Activated naive CD8-positive, alpha-beta T cell treated with anti-CD3 and anti-CD28 coated beads, Interleukin-2, amount 10 ng/mL, durations not matched to agents 7 days and 5 days (primary cell): Measurements from ENCODE around the gene ATP12A. TPM values are rescaled to one million over a fixed set of nuclear protein-coding genes. Genes with fewer than 3 reads are reported as not detected.
A peak's percentile ranks its signal among the peaks of the same experiment; 100 is the strongest.

Experiments
- ATAC-seq: fragments of 150-1000 bp; cut with Tn5 transposase; one replicate; pipeline ENCODE4 v1.10.0; 2021; ENCODE audit warnings: low read depth, moderate library complexity
- POLR2A ChIA-PET: fragments of 350-600 bp; sonication (Branson Sonifier 250); formaldehyde crosslinking; loops from one replicate; lab custom pipeline; 2021; ENCODE audit warnings: antibody characterized with exemption; lab: Charles Lee
- DNase-seq: peaks from one replicate; pipeline ENCODE4 v3.0.0; 2021
- H3K27ac Mint-ChIP-seq: one replicate; pipeline ENCODE4 v1.8.0; 2022; ENCODE audit warnings: mild to moderate bottlenecking, mixed read lengths
- H3K27me3 Mint-ChIP-seq: one replicate; pipeline ENCODE4 v1.8.0; 2022; ENCODE audit warnings: mild to moderate bottlenecking, moderate library complexity, mixed read lengths
- H3K36me3 Mint-ChIP-seq: one replicate; pipeline ENCODE4 v1.8.0; 2021; ENCODE audit warnings: mild to moderate bottlenecking, mixed read lengths
- H3K4me1 Mint-ChIP-seq: one replicate; pipeline ENCODE4 v1.8.0; 2021; ENCODE audit warnings: mixed read lengths
- H3K4me3 Mint-ChIP-seq: one replicate; pipeline ENCODE4 v1.8.0; 2022; ENCODE audit warnings: mild to moderate bottlenecking, moderate library complexity, mixed read lengths
- H3K9me3 Mint-ChIP-seq: one replicate; pipeline ENCODE4 v1.8.0; 2021; ENCODE audit warnings: mixed read lengths
- total RNA-seq, 2 experiments: library from RNA; stranded (reverse); gene quantifications; one replicate each; pipeline ENCODE4 v1.2.3, GENCODE V29; 2021

ATP12A gene
- total RNA-seq, 2 experiments from 2014 or later = not detected

DNA sequence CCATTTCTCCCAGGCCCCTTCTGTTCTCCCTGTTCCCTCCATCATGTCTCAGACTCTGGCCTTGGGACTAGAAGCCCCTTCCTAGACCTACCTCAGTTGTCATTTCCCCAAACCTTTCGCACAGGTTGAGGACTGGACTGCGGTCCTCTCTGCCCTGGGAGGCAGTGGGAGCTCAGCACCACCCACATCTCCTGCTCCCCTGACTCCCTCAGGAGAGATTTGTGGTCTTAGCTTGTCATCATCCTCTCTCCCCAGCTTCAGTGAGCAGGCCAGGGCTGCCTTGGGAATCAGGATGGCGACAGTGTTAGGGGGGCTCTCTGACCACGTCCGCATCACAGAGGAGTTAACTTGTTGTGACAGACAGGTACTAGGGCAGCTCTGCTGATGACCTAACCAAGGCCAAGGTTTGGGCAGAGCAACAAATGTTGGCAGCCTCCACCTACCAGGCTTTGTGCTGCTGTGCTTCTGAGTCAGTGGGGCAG, 58.2 kb downstream of the ATP12A start:
- Mint-ChIP-seq H3K9me3 (no peaks in the 10 kb centered on the region), H3K4me3 (no peak overlapping the region), H3K4me1 (peaks cover 3% of the 10 kb centered on the region), H3K36me3 (no peaks in the 10 kb centered on the region), H3K27me3 (peaks cover 9% of the 10 kb centered on the region), H3K27ac (no peak overlapping the region)
- POLR2A ChIA-PET = no interaction called here
- DNase-seq = no peak
- ATAC-seq = no peak

DNA sequence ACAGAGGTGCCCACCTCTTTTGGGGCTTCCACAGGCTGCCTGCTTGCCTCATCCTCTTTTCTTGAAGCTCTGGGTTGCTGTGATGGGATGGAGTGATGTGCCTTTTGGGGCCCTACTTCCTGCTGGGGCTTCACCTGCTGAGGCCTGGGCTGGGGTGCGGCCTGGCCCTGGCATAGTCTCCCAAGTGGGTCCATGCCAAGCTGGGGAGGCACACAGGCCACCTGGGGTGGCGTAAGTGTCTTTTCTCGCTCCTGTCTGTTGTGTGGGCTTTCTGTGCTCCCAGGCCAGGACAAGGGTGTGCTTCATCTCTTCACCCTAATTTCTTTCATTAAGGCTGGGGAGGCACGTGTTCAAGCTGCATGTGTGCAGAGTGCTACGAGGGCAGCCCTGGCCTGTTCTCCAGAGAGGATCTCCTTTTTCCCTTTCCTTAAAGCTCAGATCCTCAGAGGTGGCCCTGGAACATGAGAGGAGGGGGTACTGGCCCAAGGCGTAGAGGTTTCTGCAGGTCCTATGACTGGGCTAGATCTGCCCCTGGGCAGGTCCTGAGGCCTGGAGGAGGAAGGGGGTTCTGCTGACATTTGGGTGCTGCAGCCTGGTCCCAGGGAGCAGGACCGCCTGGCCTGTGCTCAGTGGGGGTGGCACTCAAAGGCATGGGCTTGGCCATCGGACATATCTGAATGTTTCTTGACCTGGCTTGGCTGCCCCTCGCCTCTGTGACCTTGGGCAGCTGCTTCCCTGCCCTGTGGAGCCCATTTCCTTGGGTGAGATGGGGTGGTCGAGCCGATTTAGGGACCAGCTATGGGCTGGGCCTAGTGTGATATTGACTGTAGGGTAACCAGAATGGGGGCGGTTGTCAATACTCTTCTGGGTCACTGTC, 60.0 kb downstream of the ATP12A start:
- no peak for DNase-seq
- no peak overlapping the region for H3K27ac Mint-ChIP-seq
- no peaks in the 10 kb centered on the region for H3K9me3 Mint-ChIP-seq
- no peak for ATAC-seq
- H3K4me1 Mint-ChIP-seq = peaks cover 3% of the 10 kb centered on the region
- H3K27me3 Mint-ChIP-seq = peaks cover 22% of the 10 kb centered on the region
- POLR2A ChIA-PET = no interaction called here
- H3K36me3 Mint-ChIP-seq = no peaks in the 10 kb centered on the region
- no peak overlapping the region for H3K4me3 Mint-ChIP-seq

DNA sequence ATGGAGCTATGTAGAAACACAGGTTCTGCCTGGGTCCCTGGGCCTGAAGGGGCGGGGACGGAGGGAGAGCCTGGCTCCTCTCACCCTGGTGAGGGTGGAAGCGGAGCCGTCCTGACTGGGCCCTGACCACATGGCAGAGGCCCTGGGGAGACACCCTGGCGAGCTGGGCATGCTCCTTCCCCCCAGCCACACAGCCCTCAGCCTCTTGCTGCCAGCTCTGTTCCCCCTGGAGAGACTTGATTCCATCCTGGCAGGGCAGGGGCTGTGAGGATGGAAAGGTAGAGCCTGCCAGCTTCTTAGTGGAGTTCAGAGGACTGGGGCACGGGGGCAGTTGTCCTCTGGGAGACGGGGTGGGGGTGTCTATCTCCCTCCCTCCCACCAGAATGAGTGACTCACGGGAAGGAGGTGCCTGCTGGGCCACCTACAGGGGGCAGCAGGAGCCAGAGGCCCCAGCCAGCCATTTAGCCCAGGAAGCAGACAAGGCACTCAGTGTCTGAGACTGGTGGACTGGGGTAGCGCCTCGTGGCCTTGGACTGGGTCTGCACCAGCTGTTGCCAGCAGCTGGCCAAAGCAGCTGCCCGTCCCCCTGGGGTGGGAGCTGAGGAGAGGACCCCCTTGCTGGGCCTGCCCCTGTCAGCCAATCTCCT, 60.9 kb downstream of the ATP12A start:
- Mint-ChIP-seq H3K9me3 (no peaks in the 10 kb centered on the region), H3K27ac (no peak overlapping the region), H3K4me1 (peaks cover 5% of the 10 kb centered on the region), H3K36me3 (no peaks in the 10 kb centered on the region), H3K4me3 (no peak overlapping the region), H3K27me3 (peaks cover 24% of the 10 kb centered on the region)
- ATAC-seq = peak; percentile 40
- no peak for DNase-seq
- POLR2A ChIA-PET = no interaction called here

DNA sequence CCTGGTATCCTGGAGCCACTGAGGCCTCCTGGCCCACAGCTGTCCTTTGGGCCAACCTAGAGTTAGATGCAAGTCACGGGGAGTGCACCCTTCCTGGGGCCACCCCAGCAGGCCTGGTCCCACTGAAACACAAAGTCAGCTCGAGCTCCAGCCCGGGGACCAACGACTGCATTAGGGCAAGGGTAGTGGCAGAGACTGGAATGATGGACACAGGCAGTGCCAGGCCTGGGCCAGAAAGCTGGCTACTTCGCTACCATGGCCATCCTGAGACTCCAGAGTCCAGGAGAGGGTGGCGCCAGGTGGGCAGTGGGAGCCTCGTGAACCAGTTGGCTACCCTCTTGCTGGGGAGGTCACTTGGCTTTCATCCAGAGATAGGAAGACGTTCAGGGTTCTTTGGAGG, 61.6 kb downstream of the ATP12A start:
- Mint-ChIP-seq H3K4me1 (peaks cover 5% of the 10 kb centered on the region), H3K36me3 (no peaks in the 10 kb centered on the region), H3K9me3 (no peaks in the 10 kb centered on the region), H3K27me3 (peaks cover 28% of the 10 kb centered on the region), H3K4me3 (no peak overlapping the region), H3K27ac (no peak overlapping the region)
- DNase-seq (no peak), ATAC-seq (no peak)
- POLR2A ChIA-PET = no interaction called here

DNA sequence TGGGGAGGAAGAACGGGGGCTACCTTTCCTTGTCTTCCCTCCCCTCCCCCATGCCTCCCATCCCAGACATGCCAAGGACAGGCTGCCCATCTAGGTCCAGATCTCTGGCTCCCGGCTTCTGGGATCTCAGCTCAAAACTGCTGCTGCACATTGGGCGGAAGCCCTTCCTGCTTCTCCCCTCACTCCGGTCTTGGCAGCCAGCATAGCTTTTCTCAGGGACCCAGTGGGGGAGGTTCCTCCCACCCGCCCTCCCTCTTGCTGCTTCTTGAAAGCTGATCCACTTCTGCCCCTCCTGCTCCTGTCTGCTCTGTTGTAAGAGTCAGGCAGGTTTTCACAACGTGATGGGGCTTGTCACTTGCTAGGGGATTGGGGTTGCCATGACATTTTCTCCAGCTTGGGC, 62.1 kb downstream of the ATP12A start:
- Mint-ChIP-seq H3K36me3 (no peaks in the 10 kb centered on the region), H3K4me3 (no peak overlapping the region), H3K9me3 (no peaks in the 10 kb centered on the region), H3K27me3 (peaks cover 32% of the 10 kb centered on the region), H3K4me1 (peaks cover 7% of the 10 kb centered on the region), H3K27ac (no peak overlapping the region)
- DNase-seq = no peak
- ATAC-seq = no peak
- POLR2A ChIA-PET = no interaction called here

DNA sequence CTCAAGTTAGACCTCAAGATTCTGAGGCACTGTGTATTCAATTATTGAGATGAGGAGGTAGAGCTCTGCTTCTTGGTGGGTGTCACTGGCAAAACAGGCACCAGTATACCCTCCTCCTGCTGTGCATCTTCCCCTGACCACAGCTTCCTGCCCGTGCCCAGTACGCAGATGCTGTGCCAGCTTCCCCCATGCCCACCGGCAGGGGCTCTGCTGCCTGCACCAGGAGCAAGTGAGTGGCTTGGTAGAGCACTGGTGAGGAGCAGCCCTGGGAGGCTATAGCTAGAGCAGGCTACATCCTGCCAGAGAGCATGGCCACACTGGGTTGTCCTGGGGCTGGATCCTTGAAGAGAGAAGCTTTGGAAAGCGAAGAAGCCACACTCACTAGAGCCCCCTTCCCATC, 62.8 kb downstream of the ATP12A start:
- H3K27ac Mint-ChIP-seq = no peak overlapping the region
- H3K4me3 Mint-ChIP-seq = no peak overlapping the region
- no peaks in the 10 kb centered on the region for H3K9me3 Mint-ChIP-seq
- no peaks in the 10 kb centered on the region for H3K36me3 Mint-ChIP-seq
- peaks cover 9% of the 10 kb centered on the region for H3K4me1 Mint-ChIP-seq
- ATAC-seq (no peak), DNase-seq (no peak)
- peaks cover 38% of the 10 kb centered on the region for H3K27me3 Mint-ChIP-seq
- POLR2A ChIA-PET = no interaction called here

DNA sequence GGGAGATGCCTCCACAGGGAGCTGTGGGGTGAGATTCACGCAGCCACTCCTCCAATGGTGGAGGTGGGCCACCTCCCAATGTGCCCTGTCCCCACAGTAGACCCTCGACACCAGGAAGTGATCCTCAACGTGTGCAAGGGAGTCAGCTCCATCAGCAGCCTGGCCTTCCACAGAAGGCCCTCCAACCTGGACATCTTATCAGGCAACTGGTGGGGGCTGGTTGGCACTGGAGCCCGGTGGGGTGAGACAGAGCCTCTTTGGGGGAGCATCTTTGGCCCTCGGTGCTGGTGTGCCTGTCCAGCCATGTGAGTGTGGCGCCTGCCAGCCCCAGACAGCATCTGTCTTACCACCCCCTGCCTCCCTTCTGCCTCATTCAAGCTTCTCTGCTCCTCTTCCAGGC, 64.0 kb downstream of the ATP12A start:
- no peak for ATAC-seq
- Mint-ChIP-seq H3K27ac (no peak overlapping the region), H3K27me3 (peaks cover 50% of the 10 kb centered on the region), H3K9me3 (no peaks in the 10 kb centered on the region), H3K4me1 (peaks cover 14% of the 10 kb centered on the region), H3K36me3 (no peaks in the 10 kb centered on the region), H3K4me3 (no peak overlapping the region)
- POLR2A ChIA-PET = interaction anchor here (1.1 kb wide), 1 partner anchor 63 kb away, joined by 3 read pairs; no protein-coding TSS in a partner anchor
- DNase-seq = no peak

DNA sequence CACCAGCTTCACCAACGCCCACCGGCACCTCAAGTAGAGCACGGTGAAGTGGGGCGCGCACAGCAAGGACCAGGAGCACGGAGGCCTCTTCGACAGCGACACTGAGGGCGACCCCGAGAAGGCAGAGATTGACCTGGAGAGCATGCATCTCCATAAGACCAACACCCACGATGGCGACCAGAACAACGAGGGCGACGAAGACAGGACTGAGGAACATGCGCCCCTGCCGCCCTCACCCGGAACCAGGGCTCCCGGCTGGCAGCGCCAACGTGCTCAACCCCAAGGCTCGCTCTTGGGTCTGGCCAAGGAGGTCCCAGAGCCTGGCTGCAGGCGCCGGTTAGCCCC, 65.3 kb downstream of the ATP12A start:
- Mint-ChIP-seq H3K36me3 (no peaks in the 10 kb centered on the region), H3K4me1 (peaks cover 11% of the 10 kb centered on the region), H3K9me3 (no peaks in the 10 kb centered on the region), H3K27ac (no peak overlapping the region), H3K4me3 (no peak overlapping the region), H3K27me3 (peaks cover 63% of the 10 kb centered on the region)
- ATAC-seq (no peak), DNase-seq (no peak)
- POLR2A ChIA-PET = no interaction called here

DNA sequence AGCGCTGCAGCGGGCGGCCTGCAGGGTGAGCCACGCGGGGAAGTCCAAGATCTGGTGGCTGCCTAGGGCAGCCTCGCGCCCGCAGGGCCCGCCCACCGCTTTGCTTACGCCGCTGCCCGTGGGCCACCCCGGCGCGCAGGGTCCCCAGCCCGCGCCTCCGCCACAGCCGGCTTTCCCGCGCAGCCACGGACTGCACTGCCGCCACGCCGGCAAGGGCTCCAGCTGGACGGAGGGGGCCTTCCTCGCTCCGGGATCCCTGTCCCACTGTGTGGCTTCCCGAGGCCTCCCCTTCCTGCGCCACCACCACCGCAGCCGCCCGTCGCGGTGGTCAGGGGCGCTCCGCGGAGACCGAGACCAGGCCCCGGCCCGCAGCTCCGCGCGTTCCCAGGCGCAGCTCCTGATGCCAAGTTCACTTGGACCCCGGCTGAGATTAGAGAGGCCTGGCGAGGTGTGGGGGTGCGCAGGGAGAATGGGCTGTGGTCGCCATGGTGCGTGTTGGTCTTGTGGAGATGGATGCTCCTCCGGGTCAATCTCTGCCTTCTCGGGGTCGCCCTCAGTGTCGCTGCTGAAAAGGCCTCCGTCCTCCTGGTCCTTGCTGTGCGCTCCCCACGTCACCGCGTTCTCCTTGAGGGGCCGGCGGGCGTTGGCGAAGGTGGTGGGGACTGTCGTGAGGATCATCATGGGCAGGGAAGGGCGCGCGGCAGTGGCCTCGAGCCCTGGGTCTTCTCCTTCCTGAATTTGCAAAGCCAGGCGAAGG, 65.8 kb downstream of the ATP12A start:
- ATAC-seq (no peak), DNase-seq (peak; percentile 31)
- Mint-ChIP-seq H3K4me3 (peak overlapping the region; percentile 40), H3K4me1 (peaks cover 11% of the 10 kb centered on the region), H3K36me3 (no peaks in the 10 kb centered on the region), H3K27ac (no peak overlapping the region), H3K9me3 (no peaks in the 10 kb centered on the region), H3K27me3 (peaks cover 68% of the 10 kb centered on the region)
- POLR2A ChIA-PET = no interaction called here

DNA sequence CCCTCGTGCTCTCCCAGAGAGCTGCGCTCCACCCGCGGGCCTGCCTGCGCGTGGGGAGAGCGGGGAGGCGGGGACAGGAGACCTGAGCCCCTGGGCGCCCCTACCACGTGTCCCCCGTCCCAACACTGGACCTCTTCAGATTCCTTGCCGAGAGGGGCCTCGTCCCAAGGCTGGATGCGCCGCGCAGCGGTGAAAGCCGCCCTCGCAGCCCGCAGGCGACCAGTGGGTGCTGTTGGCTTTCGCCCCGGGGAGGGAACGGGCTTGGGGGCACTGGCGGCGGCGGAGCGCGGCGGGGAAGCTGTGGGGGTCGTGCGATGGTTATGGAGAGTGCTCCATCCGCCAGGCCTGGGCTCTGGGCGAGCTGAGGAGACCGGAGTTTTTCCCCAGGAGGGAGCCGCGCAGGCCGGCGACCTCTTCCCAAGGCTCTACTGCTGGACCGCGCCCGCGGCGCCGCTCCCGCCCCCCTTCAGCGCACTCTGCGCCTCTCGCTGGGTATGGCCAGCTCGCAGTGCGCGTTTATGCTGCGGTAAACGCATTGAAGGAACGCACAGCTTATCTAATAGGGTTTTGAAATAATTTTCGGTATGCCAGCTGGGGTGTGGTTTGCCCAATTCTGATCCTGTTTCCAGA, 66.5 kb downstream of the ATP12A start:
- peaks cover 11% of the 10 kb centered on the region for H3K4me1 Mint-ChIP-seq
- peak overlapping the region; percentile 77 for H3K4me3 Mint-ChIP-seq
- H3K27ac Mint-ChIP-seq = no peak overlapping the region
- DNase-seq = peak; percentile 48
- no peaks in the 10 kb centered on the region for H3K36me3 Mint-ChIP-seq
- POLR2A ChIA-PET = no interaction called here
- H3K9me3 Mint-ChIP-seq = no peaks in the 10 kb centered on the region
- ATAC-seq = no peak
- H3K27me3 Mint-ChIP-seq = peaks cover 71% of the 10 kb centered on the region

DNA sequence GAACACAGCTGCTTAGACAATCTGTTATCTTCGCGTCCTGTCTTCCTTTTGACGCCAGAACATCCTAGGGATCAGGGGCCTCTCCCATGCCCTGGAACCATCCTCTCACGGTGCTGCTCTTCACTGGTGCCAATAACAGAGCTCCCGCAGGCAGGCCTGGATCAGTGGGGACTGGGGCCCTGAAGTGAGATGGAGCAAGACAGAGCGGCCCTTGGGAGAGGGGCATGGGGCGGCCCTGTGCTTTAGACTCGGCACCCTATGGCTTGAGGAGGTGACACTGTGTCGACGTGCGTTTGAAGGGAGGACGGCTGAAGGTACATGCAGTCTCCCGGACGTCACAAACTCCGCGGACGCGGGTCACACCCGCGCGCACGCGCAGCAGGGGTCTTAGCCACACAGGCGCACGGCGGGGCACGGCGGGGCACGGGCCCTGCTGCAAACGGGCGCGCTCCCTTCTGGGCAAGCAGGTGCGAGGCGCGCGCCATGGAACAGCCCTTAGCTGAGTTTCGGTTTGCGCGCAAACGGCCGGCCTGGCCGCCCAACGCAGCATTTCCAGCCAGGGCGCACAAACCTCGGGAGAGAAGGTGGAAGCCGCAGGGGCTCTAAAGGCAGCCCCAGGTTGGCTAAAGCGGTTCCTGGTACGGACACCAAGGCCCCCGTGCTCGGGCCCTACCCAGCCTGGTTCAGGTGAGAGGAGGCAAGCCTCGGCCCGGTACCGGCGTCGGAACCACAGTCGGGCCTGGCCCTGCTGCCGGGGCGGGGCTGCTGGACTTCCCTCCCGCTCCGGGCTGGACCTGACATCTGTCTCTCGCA, 67.2 kb downstream of the ATP12A start:
- ATAC-seq (peak; percentile 61), DNase-seq (peak; percentile 55)
- POLR2A ChIA-PET = no interaction called here
- H3K4me3 Mint-ChIP-seq = peak overlapping the region; percentile 77
- H3K4me1 Mint-ChIP-seq = peaks cover 11% of the 10 kb centered on the region
- no peaks in the 10 kb centered on the region for H3K9me3 Mint-ChIP-seq
- H3K27me3 Mint-ChIP-seq = peaks cover 71% of the 10 kb centered on the region
- no peaks in the 10 kb centered on the region for H3K36me3 Mint-ChIP-seq
- no peak overlapping the region for H3K27ac Mint-ChIP-seq

DNA sequence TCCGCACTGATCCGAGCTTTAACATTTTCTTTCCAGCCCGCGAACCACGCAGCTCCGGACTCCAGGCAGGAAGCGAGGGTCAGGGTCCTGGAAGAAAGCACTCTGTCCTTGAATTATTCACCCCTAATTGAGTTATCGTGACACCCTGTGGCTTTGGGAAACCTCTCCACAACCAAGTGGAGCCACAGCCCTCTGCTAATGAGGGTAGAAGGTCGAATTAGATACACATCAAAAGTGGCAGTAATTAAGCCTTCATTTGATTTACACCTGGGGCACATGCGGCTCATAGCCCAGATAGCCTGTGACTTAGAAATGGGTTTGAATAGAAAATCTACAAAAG, 67.8 kb downstream of the ATP12A start:
- Mint-ChIP-seq H3K4me3 (peak overlapping the region; percentile 75), H3K36me3 (no peaks in the 10 kb centered on the region), H3K9me3 (no peaks in the 10 kb centered on the region), H3K4me1 (peaks cover 11% of the 10 kb centered on the region), H3K27ac (no peak overlapping the region), H3K27me3 (peaks cover 65% of the 10 kb centered on the region)
- DNase-seq (no peak), ATAC-seq (no peak)
- POLR2A ChIA-PET = no interaction called here
